Activated CD4-positive, alpha-beta T cell treated with anti-CD3 and anti-CD28 coated beads, Interleukin-2, amount 50 U/mL, for 16 hours (primary cell): ENCODE measurements around the gene BRS3.
"Not testable (repeated sequence)": the region's sequence is repeated elsewhere in the genome, so short reads cannot be mapped to it uniquely, and the experiment has no call there.

Experiments
- DNase-seq: peaks from one replicate; pipeline ENCODE4 v3.0.0-alpha.2; 2020

BRS3 gene

GRCh38 chrX:136487647-136488046 lies at the start of gene BRS3:
TSS of gene BRS3 (plus strand) at chrX:136487947. CDS start at chrX:136488115, 168 bp downstream.
- DNase-seq: no peak

- DNase-seq: no peak
Measured at GRCh38 chrX:136438192-136438591, 49.6 kb upstream of the BRS3 start.

GRCh38 chrX:136445674-136446073 lies 42.1 kb upstream of the BRS3 start:
- DNase-seq: not testable (repeated sequence)

- DNase-seq: no peak
Measured at GRCh38 chrX:136446208-136446607, 41.5 kb upstream of the BRS3 start.

GRCh38 chrX:136447308-136447707 lies 40.4 kb upstream of the BRS3 start:
- DNase-seq: no peak

GRCh38 chrX:136447968-136448367 lies 39.8 kb upstream of the BRS3 start:
- DNase-seq: no peak

- DNase-seq: no peak
Measured at GRCh38 chrX:136450050-136450830, 37.5 kb upstream of the BRS3 start.

- no peak for DNase-seq
Measured at GRCh38 chrX:136452614-136453013, 35.1 kb upstream of the BRS3 start.

- no peak for DNase-seq
Measured at GRCh38 chrX:136453114-136453513, 34.6 kb upstream of the BRS3 start.

- no peak for DNase-seq
Measured at GRCh38 chrX:136453771-136454170, 34.0 kb upstream of the BRS3 start.

GRCh38 chrX:136456133-136456532 lies 31.6 kb upstream of the BRS3 start:
- no peak for DNase-seq

- DNase-seq: no peak
Measured at GRCh38 chrX:136457303-136457917, 30.3 kb upstream of the BRS3 start.

GRCh38 chrX:136464589-136464988 lies 23.2 kb upstream of the BRS3 start:
- DNase-seq: no peak

GRCh38 chrX:136467303-136467702 lies 20.4 kb upstream of the BRS3 start:
- no peak for DNase-seq

GRCh38 chrX:136468391-136469103 lies 19.2 kb upstream of the BRS3 start:
- no peak for DNase-seq

GRCh38 chrX:136473663-136474062 lies 14.1 kb upstream of the BRS3 start:
- DNase-seq: no peak

- no peak for DNase-seq
Measured at GRCh38 chrX:136475236-136475635, 12.5 kb upstream of the BRS3 start.

GRCh38 chrX:136476501-136476900 lies 11.2 kb upstream of the BRS3 start:
- no peak for DNase-seq

- no peak for DNase-seq
Measured at GRCh38 chrX:136477026-136477425, 10.7 kb upstream of the BRS3 start.

GRCh38 chrX:136480383-136480782 lies 7.4 kb upstream of the BRS3 start:
- no peak for DNase-seq

GRCh38 chrX:136488706-136489105 lies 959 bp downstream of the BRS3 start:
- DNase-seq: no peak

- no peak for DNase-seq
Measured at GRCh38 chrX:136491832-136492231, 4.1 kb downstream of the BRS3 start.

GRCh38 chrX:136493011-136493410 lies 5.3 kb downstream of the BRS3 start:
- DNase-seq: no peak

- DNase-seq: no peak
Measured at GRCh38 chrX:136495043-136495442, 7.3 kb downstream of the BRS3 start.
